HUDEP-2 (cell line): ENCODE results near the gene SND1.

ENCODE experiments used
- DNase-seq, 76 experiments: peaks; one replicate each; lab custom pipeline; 2025; ENCODE audit not compliant: unreplicated experiment in 76 of 76; lab: John Stamatoyannopoulos, UW

Gene SND1

DNA sequence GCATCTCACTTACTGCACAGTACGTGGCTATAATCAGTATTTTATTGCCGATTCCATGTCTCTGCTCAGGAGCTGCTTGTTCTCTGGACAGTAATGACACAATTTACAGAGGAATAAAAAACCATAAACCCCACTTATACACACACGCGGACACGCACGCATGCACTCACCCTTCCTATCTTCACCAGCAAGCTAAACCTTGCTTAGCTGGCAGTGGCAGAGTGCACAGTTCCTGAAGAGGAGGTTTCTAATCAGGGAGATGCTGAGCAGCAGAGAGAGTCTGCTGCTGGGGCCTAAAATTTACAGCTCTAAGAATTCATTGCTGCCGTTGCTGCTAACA is 66.3 kb downstream of the SND1 start:
- peak in 11 of 76 experiments; percentile 5 to 71 (median 33) for DNase-seq

GRCh38 chr7:127726476-127726875 is 74.5 kb downstream of the SND1 start:
- no peak for DNase-seq

- no peak for DNase-seq
Observed at GRCh38 chr7:127730658-127731276, 78.8 kb downstream of the SND1 start.

- DNase-seq: no peak
Observed at GRCh38 chr7:127731431-127732080, 79.6 kb downstream of the SND1 start.

DNA sequence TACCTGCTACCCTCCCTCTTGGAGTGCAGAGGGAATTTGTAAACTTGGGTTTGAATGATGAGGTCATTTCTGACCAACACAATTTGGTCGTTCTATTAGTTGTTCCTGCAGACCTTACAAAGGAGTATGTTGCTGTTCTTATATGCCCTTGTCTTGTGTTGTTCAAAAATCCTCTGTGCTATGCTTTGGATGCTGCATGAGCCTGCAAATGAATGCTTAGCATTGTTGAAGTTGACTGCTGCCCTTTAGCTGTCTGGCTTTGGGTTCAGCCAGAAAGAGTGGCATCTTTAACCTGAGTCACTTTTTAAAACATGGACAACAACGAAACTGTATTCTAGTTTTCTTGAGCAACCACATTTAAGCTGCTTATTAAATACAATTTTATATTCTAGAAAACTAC is 80.3 kb downstream of the SND1 start:
- DNase-seq: no peak

- no peak for DNase-seq
Observed at GRCh38 chr7:127733986-127734385, 82.0 kb downstream of the SND1 start.

DNA sequence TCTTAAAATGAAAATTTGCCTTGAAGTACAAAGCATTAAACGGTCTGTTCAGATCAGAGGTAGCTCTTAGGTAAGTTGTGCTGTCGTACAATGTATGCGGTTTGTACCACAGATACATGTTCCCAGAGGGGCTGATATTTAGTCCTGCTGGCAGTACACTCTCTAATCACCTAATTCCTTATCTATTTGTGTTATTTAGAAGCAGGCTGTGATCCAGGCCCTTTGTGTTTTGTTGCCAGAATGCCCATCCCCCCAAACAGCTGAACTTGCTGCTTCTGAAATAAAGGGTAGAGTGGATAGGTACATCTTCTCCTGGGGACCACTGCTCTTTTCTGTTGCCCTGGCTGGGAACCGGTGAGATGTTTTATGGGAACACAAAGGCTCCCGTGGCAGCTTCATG is 84.5 kb downstream of the SND1 start:
- no peak for DNase-seq

DNA sequence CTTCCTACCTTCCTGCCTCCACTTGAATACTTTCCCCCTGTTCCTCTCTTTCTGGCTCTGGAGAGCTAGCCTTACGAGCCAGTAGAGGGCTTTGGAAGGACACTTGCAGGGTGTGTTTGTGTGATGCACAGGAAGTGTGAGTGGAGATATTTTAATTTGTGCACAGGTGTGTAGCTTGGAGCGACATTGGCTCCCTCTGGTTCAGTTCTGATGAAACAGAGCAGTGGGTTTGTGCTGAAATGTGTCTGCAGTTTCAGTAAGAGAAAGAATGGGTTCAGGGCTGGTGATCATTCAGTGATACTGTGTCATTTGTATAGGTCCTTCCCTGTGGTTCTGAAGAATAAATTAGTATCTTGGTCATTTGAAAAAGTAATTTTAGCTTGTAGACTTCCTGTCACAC is 86.9 kb downstream of the SND1 start:
- DNase-seq: no peak

DNA sequence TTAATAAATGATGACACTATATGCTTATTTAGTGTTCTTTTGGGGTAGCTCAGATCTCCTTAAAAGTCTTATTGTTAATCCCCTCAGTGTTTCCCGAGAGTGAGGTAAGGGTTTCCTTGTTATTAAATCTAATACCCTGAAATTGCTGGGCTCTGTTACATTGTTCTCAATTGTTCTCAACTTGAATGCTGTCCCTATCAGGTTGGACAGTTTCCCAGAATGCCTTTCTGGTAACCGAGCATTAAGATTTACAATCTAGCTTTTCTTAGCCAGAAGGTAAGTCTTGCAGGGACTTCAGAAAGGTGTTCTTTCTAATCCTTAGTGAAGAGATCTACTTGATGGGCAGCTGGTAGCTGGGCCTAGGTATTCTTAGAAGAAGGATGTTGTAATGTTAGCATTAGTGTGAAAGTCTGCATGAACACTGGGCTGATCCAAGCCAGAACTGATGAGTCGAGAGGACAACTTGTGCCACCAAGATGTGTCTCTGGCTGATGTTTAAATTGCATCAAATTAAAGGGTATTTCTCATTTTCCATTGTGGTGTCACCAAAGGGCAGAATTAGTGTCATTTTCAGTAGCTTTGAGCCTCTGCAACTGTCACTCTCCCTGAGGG is 89.9 kb downstream of the SND1 start:
- no peak for DNase-seq

DNA sequence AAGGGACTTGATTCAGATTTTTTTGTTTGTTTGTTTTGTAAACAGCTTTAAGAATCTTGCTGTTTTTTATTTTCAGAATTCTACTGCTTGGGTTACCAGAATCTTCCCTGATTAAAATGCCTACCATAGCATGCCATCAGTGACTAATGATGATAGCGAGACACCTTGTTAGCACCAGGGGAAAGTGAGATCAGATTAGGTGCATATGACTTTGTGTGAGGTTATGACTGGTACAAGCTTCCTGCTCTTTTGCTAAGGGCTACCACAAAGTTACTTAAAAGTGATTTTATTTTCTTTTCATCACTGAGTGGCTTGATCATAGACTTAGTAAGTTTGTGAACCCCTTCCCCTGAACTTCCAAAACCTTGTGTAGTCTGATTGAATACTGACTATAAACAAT is 93.5 kb downstream of the SND1 start:
- no peak for DNase-seq

DNA sequence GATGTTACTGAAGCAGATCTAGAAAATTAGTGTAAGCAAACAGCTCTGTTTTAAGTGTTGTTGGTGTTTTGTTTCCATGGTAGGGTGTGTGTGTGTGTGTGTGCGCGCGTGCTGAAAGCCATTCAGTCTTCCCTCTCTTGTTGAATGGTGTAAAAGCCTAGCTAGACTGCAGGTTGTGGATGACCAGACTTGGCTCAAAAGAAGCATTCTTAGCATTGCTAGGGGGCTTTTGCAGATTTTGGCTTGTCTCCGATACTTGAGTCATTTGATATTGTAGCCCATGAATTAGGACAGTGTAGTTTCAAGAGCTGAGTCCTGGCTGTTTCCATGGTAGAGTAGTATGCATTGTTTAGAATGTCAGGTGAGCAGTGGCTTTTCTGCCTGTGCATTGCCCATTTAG is 99.1 kb downstream of the SND1 start:
- no peak for DNase-seq

- no peak for DNase-seq
Observed at GRCh38 chr7:127751490-127752448, 99.8 kb downstream of the SND1 start.

- no peak for DNase-seq
Observed at GRCh38 chr7:127752829-127753228, 100.8 kb downstream of the SND1 start.

DNA sequence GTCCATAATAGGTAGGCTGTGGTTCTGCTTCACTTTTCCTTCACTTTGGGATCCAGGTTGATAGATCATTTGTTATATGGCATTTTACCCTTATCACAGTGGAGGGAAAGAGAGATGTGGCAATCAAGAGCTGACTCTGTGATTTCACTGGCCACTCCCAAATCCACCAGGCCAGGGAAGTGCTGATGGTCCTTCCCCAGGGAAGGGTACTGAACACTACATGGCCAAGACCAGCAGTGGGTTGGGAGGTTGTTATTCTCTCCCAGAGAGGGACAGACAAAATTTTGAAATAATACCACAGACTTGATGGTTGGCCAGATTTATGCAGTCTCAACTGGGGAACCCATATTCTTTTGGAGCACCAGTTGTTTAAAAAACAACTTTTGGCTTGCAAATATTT is 102.5 kb downstream of the SND1 start:
- no peak for DNase-seq

GRCh38 chr7:127755521-127755920 is 103.5 kb downstream of the SND1 start:
- no peak for DNase-seq

GRCh38 chr7:127755965-127756364 is 104.0 kb downstream of the SND1 start:
- no peak for DNase-seq

DNA sequence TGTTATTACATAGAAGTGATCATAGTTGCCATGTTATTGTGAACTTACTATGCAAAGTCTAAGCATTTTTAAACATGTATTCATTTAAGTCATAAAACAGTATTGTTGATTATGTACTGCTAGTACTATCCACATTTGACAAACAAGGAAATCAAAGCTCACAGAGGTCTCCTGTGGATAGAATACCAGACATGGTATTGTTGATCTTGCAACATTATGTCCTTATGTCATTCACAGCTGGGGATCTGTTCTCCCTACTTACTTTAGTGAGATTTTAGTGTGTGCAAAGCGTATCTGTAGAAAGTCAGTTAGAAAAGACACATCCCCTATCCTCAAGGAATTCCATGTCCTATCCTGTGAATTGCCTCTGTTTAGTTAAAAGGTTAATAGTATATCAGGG is 106.1 kb downstream of the SND1 start:
- DNase-seq: no peak

- DNase-seq: no peak
Observed at GRCh38 chr7:127758845-127759244, 106.9 kb downstream of the SND1 start.

- no peak for DNase-seq
Observed at GRCh38 chr7:127759945-127760421, 108.0 kb downstream of the SND1 start.

DNA sequence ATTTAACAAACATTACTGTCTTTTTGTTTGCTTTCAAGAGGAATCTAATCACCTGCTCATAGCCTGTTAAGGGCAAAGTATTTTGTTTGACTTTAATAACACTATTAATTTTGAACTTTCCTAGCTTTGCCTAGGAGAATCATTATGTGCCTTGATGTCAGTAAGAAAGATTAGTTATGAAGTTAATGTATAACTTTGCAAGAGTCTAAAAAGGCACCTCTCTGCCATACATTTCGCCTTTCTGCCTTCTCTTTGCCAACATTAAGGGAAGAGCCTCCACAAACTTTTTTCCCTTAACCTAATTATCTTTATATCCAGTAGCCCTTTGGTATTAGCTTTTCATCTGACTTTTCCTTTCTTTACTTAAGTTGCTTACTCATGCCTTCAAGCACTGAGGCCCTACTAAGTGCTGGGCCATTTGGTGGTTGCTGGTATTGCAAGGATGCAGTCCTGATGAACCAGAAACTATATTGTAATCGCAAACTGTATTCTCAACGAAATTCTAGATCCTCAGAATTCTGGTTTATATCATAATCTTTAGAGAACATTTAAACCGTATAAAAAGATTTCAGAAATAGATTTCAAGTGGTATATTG is 108.5 kb downstream of the SND1 start:
- no peak for DNase-seq

DNA sequence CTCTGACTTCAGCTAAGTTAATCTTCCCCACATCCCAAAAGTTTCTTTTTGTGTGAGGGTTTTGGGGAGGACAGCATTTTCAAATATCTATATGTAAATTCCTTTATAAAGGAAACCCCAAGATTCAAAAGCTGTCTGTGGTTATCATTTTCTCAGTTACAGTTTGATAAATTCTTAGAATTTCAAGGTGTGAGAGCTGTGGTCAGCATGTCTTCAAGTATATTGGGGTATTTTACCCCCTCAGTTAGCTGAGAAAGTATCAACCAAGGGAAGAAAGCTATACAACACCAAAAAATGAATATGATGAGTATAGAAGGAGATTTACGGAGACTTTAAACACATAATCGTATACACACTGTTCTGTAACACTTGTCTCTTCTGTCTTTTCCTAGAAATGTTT is 109.2 kb downstream of the SND1 start:
- DNase-seq: no peak
